Adipose tissue (tissue), 3 donors: ENCODE measurements around the gene STK38. TPM values are rescaled to one million over a fixed set of nuclear protein-coding genes. Genes with fewer than 3 reads are reported as not detected.
"Not testable (repeated sequence)": the region's sequence is repeated elsewhere in the genome, so short reads cannot be mapped to it uniquely, and the experiment has no call there.

Experiments
- H3K27ac ChIP-seq: one replicate; pipeline ENCODE4 v1.5.1; 2013; ENCODE audit warnings: low read depth, low read length
- WGBS, 3 donors: extraction: QIAGEN DNeasy Blood & Tissue Kit; methylation state at CpG; one replicate each; pipeline ENCODE4 v1.1.7; 2013; 5-methylcytosine and 5-hydroxymethylcytosine counted together
- polyA plus RNA-seq, 3 donors: library from polyadenylated mRNA; stranded (reverse); fragments of 200-250 nt; gene quantifications; one replicate each; pipeline ENCODE4 v1.2.3, GENCODE V29; 2013
- donor health status: healthy with polysubstance abuse.
- donor health status: Bipolar disorder and iron deficiency.
- donor health status: healthy.

Gene STK38
- polyA plus RNA-seq, 3 donors, result 5.9 to 39.7 (median 13.5) TPM

GRCh38 chr6:36463676-36464075 lies 83.6 kb downstream of the STK38 start:
- 58 to 81% (median 63%) methylated on average over 1 of the region's 1 CpG for WGBS, 3 donors
- H3K27ac ChIP-seq, result no peak overlapping the region

- H3K27ac ChIP-seq, result no peak overlapping the region
- 51 to 60% (median 52%) methylated on average over 3 of the region's 3 CpGs for WGBS, 3 donors
Observed at GRCh38 chr6:36461646-36462045, 85.6 kb downstream of the STK38 start.

GRCh38 chr6:36460916-36461315 lies 86.4 kb downstream of the STK38 start:
- no peak overlapping the region for H3K27ac ChIP-seq

GRCh38 chr6:36459501-36459900 lies 87.8 kb downstream of the STK38 start:
- no peak overlapping the region for H3K27ac ChIP-seq

GRCh38 chr6:36455486-36456027 lies 91.7 kb downstream of the STK38 start:
- H3K27ac ChIP-seq, result no peak overlapping the region
- WGBS, 3 donors, result 78 to 93% (median 92%) methylated on average over 3 of the region's 3 CpGs

- H3K27ac ChIP-seq, result not testable (repeated sequence)
- WGBS, 3 donors, result 98 to 99% (median 98%) methylated on average over 8 of the region's 8 CpGs
Observed at GRCh38 chr6:36452897-36453296, 94.4 kb downstream of the STK38 start.

- 97 to 98% (median 98%) methylated on average over 10 of the region's 10 CpGs for WGBS, 3 donors
Observed at GRCh38 chr6:36449173-36449572, 98.1 kb downstream of the STK38 start.

GRCh38 chr6:36445621-36446020 lies 101.7 kb downstream of the STK38 start:
- H3K27ac ChIP-seq, result no peak overlapping the region

More at GRCh38 chr6:36449173-36449572, 98.1 kb downstream of the STK38 start:
- H3K27ac ChIP-seq, result not testable (repeated sequence)

GRCh38 chr6:36444470-36444869 lies 102.8 kb downstream of the STK38 start:
- no peak overlapping the region for H3K27ac ChIP-seq
- 32 to 52% (median 46%) methylated on average over 3 of the region's 3 CpGs for WGBS, 3 donors

Other genes with a start within 250 kb of the STK38 start
- gene BNIP5, start 210.6 kb downstream of the STK38 start, polyA plus RNA-seq, result under 1 TPM in 2 of 3 donors, not detected in 1; 0.07 to 0.51 TPM
- gene ETV7, start 159.8 kb downstream of the STK38 start, polyA plus RNA-seq, result 1 to 10 TPM in 1 of 3 donors, under 1 TPM in 2; 0.55 to 1.0 (median 0.67) TPM
- gene PXT1, start 104.6 kb downstream of the STK38 start, polyA plus RNA-seq, result under 1 TPM in 1 of 3 donors, not detected in 2; 0.10 TPM
- 10 to 100 TPM in 2 of 3 donors, 1 to 10 TPM in 1; 8.5 to 52.6 (median 43.8) TPM for gene KCTD20, start 104.5 kb downstream of the STK38 start, polyA plus RNA-seq
- 100 to 1,000 TPM; 133 to 227 (median 211) TPM for gene SRSF3, start 46.9 kb upstream of the STK38 start, polyA plus RNA-seq
- 100 to 1,000 TPM in 2 of 3 donors, 10 to 100 TPM in 1; 92.4 to 540 (median 441) TPM for gene CDKN1A, start 131.2 kb upstream of the STK38 start, polyA plus RNA-seq
- under 1 TPM; 0.07 to 0.19 (median 0.11) TPM for gene RAB44, start 150.3 kb upstream of the STK38 start, polyA plus RNA-seq